IMR-90 (cell line): Measurements from ENCODE around the gene RWDD1. TPM values are rescaled to one million over a fixed set of nuclear protein-coding genes. Genes with fewer than 3 reads are reported as not detected.

Experiments used
- ATAC-seq: fragments of 200-7000 bp; cut with Tn5 transposase; 2 replicates; pipeline ENCODE4 v1.9.1; 2020; ENCODE audit warnings: low read depth, mild to moderate bottlenecking, moderate library complexity
- BruUV-seq: library from RNA; stranded (reverse); fragments of 400-500 nt; replicated peaks from 2 replicates; lab custom pipeline; 2021; lab: Mats Ljungman, UMichigan
- CTCF ChIA-PET: fragments of 300-600 bp; formaldehyde crosslinking; extraction: SDS; loops from one replicate; lab custom pipeline; 2021; ENCODE audit warnings: antibody characterized with exemption; lab: Yijun Ruan, JAX
- POLR2A ChIA-PET: fragments of 300-600 bp; sonication (Branson Sonifier 250); formaldehyde crosslinking; loops from one replicate; lab custom pipeline; 2022; ENCODE audit warnings: antibody characterized with exemption; ENCODE audit not compliant: unreplicated experiment; lab: Charles Lee
- DNase-seq: peaks from one replicate; pipeline ENCODE4 v3.0.0; 2013
- H2AFZ ChIP-seq: replicated peaks from 2 replicates; pipeline ENCODE3; 2013; ENCODE audit warnings: low read length, mild to moderate bottlenecking; ENCODE audit not compliant: poor library complexity
- H2AK5ac ChIP-seq: 2 replicates; pipeline ENCODE4 v1.6.1; 2013; ENCODE audit warnings: low read depth, low read length, inconsistent platforms
- H2AK9ac ChIP-seq: replicated peaks from 2 replicates; pipeline ENCODE3; 2013; ENCODE audit warnings: mild to moderate bottlenecking, low read depth, low read length, moderate library complexity; ENCODE audit not compliant: poor library complexity
- H2BK120ac ChIP-seq: 2 replicates; pipeline ENCODE4 v1.6.1; 2013; ENCODE audit warnings: low read depth, low read length, inconsistent platforms
- H2BK15ac ChIP-seq: 3 replicates; pipeline ENCODE4 v1.6.1; 2013; ENCODE audit warnings: low read depth, low read length, inconsistent platforms
- H2BK20ac ChIP-seq: 2 replicates; pipeline ENCODE4 v1.6.1; 2013; ENCODE audit warnings: low read depth, mild to moderate bottlenecking, inconsistent platforms, low read length, moderate library complexity
- H2BK5ac ChIP-seq: 2 replicates; pipeline ENCODE4 v1.6.1; 2013; ENCODE audit warnings: mild to moderate bottlenecking, low read depth, low read length, inconsistent platforms; ENCODE audit not compliant: poor library complexity, severe bottlenecking
- H3K14ac ChIP-seq: replicated peaks from 2 replicates; pipeline ENCODE4 v1.6.1; 2013; ENCODE audit warnings: low read depth, low read length, inconsistent platforms
- H3K18ac ChIP-seq: 2 replicates; pipeline ENCODE4 v1.6.1; 2013; ENCODE audit warnings: low read depth, low read length, control low read depth
- H3K23ac ChIP-seq: 2 replicates; pipeline ENCODE4 v1.6.1; 2013; ENCODE audit warnings: low read depth, low read length, inconsistent platforms
- H3K27ac ChIP-seq: 2 replicates; pipeline ENCODE4 v1.5.1; 2013; ENCODE audit warnings: mild to moderate bottlenecking, control low read depth, low read length; ENCODE audit not compliant: insufficient read depth
- H3K27me3 ChIP-seq: 2 replicates; pipeline ENCODE4 v1.6.1; 2013; ENCODE audit warnings: low read length; ENCODE audit not compliant: control insufficient read depth, insufficient read depth
- H3K36me3 ChIP-seq: 2 replicates; pipeline ENCODE4 v1.6.1; 2013; ENCODE audit warnings: low read length, mixed read lengths; ENCODE audit not compliant: control insufficient read depth, insufficient read depth
- H3K4ac ChIP-seq: 2 replicates; pipeline ENCODE4 v1.6.1; 2013; ENCODE audit warnings: low read depth, low read length, inconsistent platforms
- H3K4me1 ChIP-seq: 2 replicates; pipeline ENCODE4 v1.6.1; 2013; ENCODE audit warnings: low read length, mixed read lengths; ENCODE audit not compliant: control insufficient read depth, insufficient read depth
- H3K4me2 ChIP-seq: 2 replicates; pipeline ENCODE4 v1.6.1; 2013; ENCODE audit warnings: low read depth, mild to moderate bottlenecking, control low read depth, low read length, moderate library complexity
- H3K4me3 ChIP-seq: 2 replicates; pipeline ENCODE4 v1.5.1; 2013; ENCODE audit warnings: low read depth, mild to moderate bottlenecking, control low read depth, low read length, moderate library complexity; ENCODE audit not compliant: insufficient read depth
- H3K56ac ChIP-seq: 2 replicates; pipeline ENCODE4 v1.6.1; 2013; ENCODE audit warnings: low read length, inconsistent platforms; ENCODE audit not compliant: insufficient read depth; ENCODE audit errors: extremely low read depth
- H3K79me1 ChIP-seq, 2 experiments: 2 replicates each; pipeline ENCODE4 v1.6.1; 2013; ENCODE audit warnings: low read length in 2 of 2, inconsistent platforms in 1 of 2, low read depth in 1 of 2
- H3K9ac ChIP-seq: 2 replicates; pipeline ENCODE4 v1.6.1; 2013; ENCODE audit warnings: low read depth, low read length, control low read depth
- H3K9me1 ChIP-seq: 2 replicates; pipeline ENCODE4 v1.6.1; 2013; ENCODE audit warnings: low read length, inconsistent platforms; ENCODE audit not compliant: insufficient read depth
- H3K9me3 ChIP-seq: 2 replicates; pipeline ENCODE4 v1.6.1; 2013; ENCODE audit warnings: low read length; ENCODE audit not compliant: control insufficient read depth, insufficient read depth
- H4K20me1 ChIP-seq: 2 replicates; pipeline ENCODE4 v1.6.1; 2013; ENCODE audit warnings: low read length, inconsistent platforms; ENCODE audit not compliant: insufficient read depth
- H4K5ac ChIP-seq: 2 replicates; pipeline ENCODE4 v1.6.1; 2013; ENCODE audit warnings: mild to moderate bottlenecking, low read depth, low read length, control low read depth
- H4K8ac ChIP-seq, 2 experiments: 2 replicates each; pipeline ENCODE4 v1.6.1; 2013; ENCODE audit warnings: low read depth in 2 of 2, low read length in 2 of 2, control low read depth in 1 of 2, inconsistent platforms in 1 of 2
- H4K91ac ChIP-seq: 2 replicates; pipeline ENCODE4 v1.6.1; 2013; ENCODE audit warnings: low read depth, low read length, inconsistent platforms; ENCODE audit not compliant: insufficient read depth
- BHLHE40 ChIP-seq: fragments of 150-350 bp; IDR thresholded peaks from 2 replicates; pipeline ENCODE4 v1.6.1; 2016; ENCODE audit warnings: mild to moderate bottlenecking, low read depth, low read length
- CEBPB ChIP-seq: IDR thresholded peaks from 2 replicates; pipeline ENCODE4 v1.6.1; 2012; ENCODE audit warnings: low read depth, low read length, improper control_type of control experiment
- CHD1 ChIP-seq: IDR thresholded peaks from 2 replicates; pipeline ENCODE4 v1.6.1; 2012; ENCODE audit warnings: low read depth, low read length, improper control_type of control experiment
- CTCF ChIP-seq: conservative IDR thresholded peaks from 2 replicates; pipeline ENCODE4 v1.5.1; 2012; ENCODE audit warnings: mild to moderate bottlenecking, low read depth, low read length, improper control_type of control experiment
- ELK1 ChIP-seq: fragments of 150-350 bp; IDR thresholded peaks from 2 replicates; pipeline ENCODE4 v1.6.1; 2016; ENCODE audit warnings: low read depth, mild to moderate bottlenecking, low read length, moderate library complexity, borderline replicate concordance
- FOS ChIP-seq: fragments of 150-350 bp; IDR thresholded peaks from 2 replicates; pipeline ENCODE4 v1.6.1; 2016; ENCODE audit warnings: low read depth, low read length
- MAFK ChIP-seq: IDR thresholded peaks from 2 replicates; pipeline ENCODE4 v1.6.1; 2012; ENCODE audit warnings: low read depth, low read length, improper control_type of control experiment
- MXI1 ChIP-seq: IDR thresholded peaks from 2 replicates; pipeline ENCODE4 v1.6.1; 2012; ENCODE audit warnings: low read depth, mild to moderate bottlenecking, low read length, moderate library complexity, borderline replicate concordance
- NFE2L2 ChIP-seq: fragments of 150-350 bp; IDR thresholded peaks from 2 replicates; pipeline ENCODE4 v1.6.1; 2016; ENCODE audit warnings: low read depth, mild to moderate bottlenecking, low read length
- POLR2A ChIP-seq: IDR thresholded peaks from 2 replicates; pipeline ENCODE4 v1.6.1; 2012; ENCODE audit warnings: mild to moderate bottlenecking, low read depth, low read length
- RFX5 ChIP-seq: IDR thresholded peaks from 2 replicates; pipeline ENCODE4 v1.8.0; 2012; ENCODE audit warnings: low read depth, mild to moderate bottlenecking, low read length, moderate library complexity
- SMC3 ChIP-seq: fragments of 150-350 bp; IDR thresholded peaks from 2 replicates; pipeline ENCODE4 v1.6.1; 2016; ENCODE audit warnings: low read depth, mild to moderate bottlenecking, antibody characterized with exemption, low read length, moderate library complexity
- WGBS, 2 experiments: methylation state at CpG; one replicate each; pipeline versions ENCODE4 v1.1.5 to v1.1.7; 2013; ENCODE audit warnings: missing lambda C conversion rate in 2 of 2; ENCODE audit not compliant: insufficient read length in 1 of 2; ENCODE audit errors: extremely low coverage in 2 of 2; 5-methylcytosine and 5-hydroxymethylcytosine counted together
- dilution Hi-C: fragments of 300-500 bp; cut with HindIII; formaldehyde crosslinking; loops from one replicate; pipeline ENCODE4 v1.14.3; 2018; ENCODE audit warnings: low sequenced_read_pairs; ENCODE audit not compliant: unreplicated experiment
- in situ Hi-C: fragments of 300-500 bp; cut with MboI; formaldehyde crosslinking; loops from 3 replicates; pipeline ENCODE4 v1.14.3; 2019; ENCODE audit warnings: low sequenced_read_pairs, inconsistent platforms, mixed read lengths
- intact Hi-C: fragments of 100-400 bp; cut with micrococcal nuclease; formaldehyde crosslinking; loops from 2 replicates; pipeline ENCODE4 v1.10.0; 2022
- polyA plus RNA-seq, 3 experiments: library from polyadenylated mRNA; depleted of rRNA; stranded (reverse); fragments of >200 nt; gene quantifications; 2 replicates each; pipeline ENCODE4 v1.2.3, GENCODE V29; 2012; ENCODE audit warnings: low replicate concordance in 1 of 3
- total RNA-seq: library from RNA; depleted of rRNA; stranded (reverse); fragments of >200 nt; gene quantifications from 2 replicates; pipeline ENCODE4 v1.2.3, GENCODE V29; 2012

RWDD1 gene
- total and polyA plus RNA-seq, 2 of the 4 experiments (the other 2 are of a cell fraction): 23.6 to 92.8 TPM

- Histone ChIP-seq H2BK5ac (no peak overlapping the region), H3K4me2 (no peak overlapping the region), H3K9me1 (0 out of 2 replicates have a peak, but pooled peaks cover 8% of the 10 kb centered on the region), H3K4ac (no peak overlapping the region), H3K9ac (no peak overlapping the region), H4K20me1 (no peaks in the 10 kb centered on the region), H3K56ac (no peak overlapping the region), H2BK15ac (no peak overlapping the region), H2AK9ac (no peak overlapping the region), H4K8ac (no peak overlapping the region), H3K23ac (no peak overlapping the region), H2BK20ac (no peak overlapping the region), H2BK120ac (no peak overlapping the region), H3K9me3 (no peaks in the 10 kb centered on the region), H2AK5ac (no peak overlapping the region), H3K4me3 (no peak overlapping the region), H2AFZ (no peak overlapping the region), H3K27me3 (no peaks in the 10 kb centered on the region), H3K18ac (no peak overlapping the region), H3K36me3 (peaks cover 9% of the 10 kb centered on the region), H3K79me1 (no peaks in the 10 kb centered on the region), H4K5ac (no peak overlapping the region), H3K4me1 (no peaks in the 10 kb centered on the region), H3K14ac (no peak overlapping the region), H4K91ac (no peak overlapping the region), H3K27ac (no peak overlapping the region)
- in situ Hi-C loops: no loop called here
- BruUV-seq: no TSS peak
- intact Hi-C loops: no loop called here
- DNase-seq (no peak), ATAC-seq (no peak)
- POLR2A ChIA-PET: no interaction called here
- dilution Hi-C loops: no loop called here
- no peak for TF ChIP-seq RFX5
- no peak for TF ChIP-seq NFE2L2
- no peak for TF ChIP-seq CTCF
- TF ChIP-seq MXI1: no peak
- TF ChIP-seq MAFK: no peak
- no peak for TF ChIP-seq CEBPB
- TF ChIP-seq POLR2A: no peak
- no peak for TF ChIP-seq FOS
- no peak for TF ChIP-seq SMC3
- no peak for TF ChIP-seq CHD1
- no peak for TF ChIP-seq ELK1
- no peak for TF ChIP-seq BHLHE40
- CTCF ChIA-PET: interaction anchor here (0.7 kb wide), 1 partner anchor 14 kb away, joined by 3 read pairs; no protein-coding TSS in a partner anchor
- 39% methylated on average over 2 of the region's 5 CpGs; no CpG with 5 or more reads in 1 of the 2 experiments for WGBS, 2 experiments
These were observed 60.2 kb downstream of the RWDD1 start for GRCh38 chr6:116631379-116631990.
